HEK293T (cell line): ENCODE measurements around the gene CDH12.

ENCODE experiments used
- BHLHE40 ChIP-seq: fragments of 450-650 bp; IDR thresholded peaks from 2 replicates; pipeline ENCODE4 v1.6.1; 2016; ENCODE audit warnings: mild to moderate bottlenecking, moderate library complexity, borderline replicate concordance
- CTBP1 ChIP-seq: fragments of 450-650 bp; IDR thresholded peaks from 2 replicates; pipeline ENCODE4 v1.6.1; 2016; ENCODE audit warnings: borderline replicate concordance
- ELF4 ChIP-seq: fragments of 450-650 bp; IDR thresholded peaks from 2 replicates; pipeline ENCODE4 v1.6.1; 2017; ENCODE audit warnings: antibody characterized with exemption
- FOXA1 ChIP-seq: fragments of 450-650 bp; IDR thresholded peaks from 2 replicates; pipeline ENCODE4 v1.6.1; 2016; ENCODE audit warnings: mild to moderate bottlenecking
- FOXM1 ChIP-seq: fragments of 450-650 bp; IDR thresholded peaks from 2 replicates; pipeline ENCODE4 v1.6.1; 2017; ENCODE audit warnings: mild to moderate bottlenecking, borderline replicate concordance
- LEF1 ChIP-seq: fragments of 450-650 bp; IDR thresholded peaks from 2 replicates; pipeline ENCODE4 v1.6.1; 2017; ENCODE audit warnings: mild to moderate bottlenecking, borderline replicate concordance
- NFRKB ChIP-seq: fragments of 450-650 bp; IDR thresholded peaks from 2 replicates; pipeline ENCODE4 v1.6.1; 2016; ENCODE audit warnings: mild to moderate bottlenecking, moderate library complexity
- SP1 ChIP-seq: fragments of 450-650 bp; IDR thresholded peaks from 2 replicates; pipeline ENCODE4 v1.6.1; 2017
- SUZ12 ChIP-seq: fragments of 450-650 bp; IDR thresholded peaks from 2 replicates; pipeline ENCODE4 v1.6.1; 2016; ENCODE audit warnings: mild to moderate bottlenecking

- TF ChIP-seq FOXM1 (no peak), BHLHE40 (no peak), FOXA1 (no peak), SP1 (no peak), NFRKB (no peak), CTBP1 (no peak), SUZ12 (no peak), ELF4 (no peak), LEF1 (no peak)
Measured at GRCh38 chr5:22844155-22844554, 9.0 kb downstream of the CDH12 start.
